Astrocyte (in vitro differentiated cells and primary cell): ENCODE data around the gene RENBP. TPM values are rescaled to one million over a fixed set of nuclear protein-coding genes. Genes with fewer than 3 reads are reported as not detected.

Source experiments
- DNase-seq: peaks from one replicate; pipeline ENCODE4 v3.0.0-alpha.2; 2010; ENCODE audit warnings: low read depth
- FAIRE-seq: peaks from 2 replicates; lab custom pipeline; 2011; peaks lifted over from hg19 to GRCh38; lab: Jason Lieb, UNC
- H2AFZ ChIP-seq: 2 replicates; pipeline ENCODE4 v1.6.0; 2012; ENCODE audit warnings: low read depth, low read length, inconsistent platforms
- H3K27ac ChIP-seq: 2 replicates; pipeline ENCODE4 v1.5.1; 2011; ENCODE audit warnings: low read depth, low read length, inconsistent platforms
- H3K27me3 ChIP-seq: 2 replicates; pipeline ENCODE4 v1.6.0; 2011; ENCODE audit warnings: low read length, inconsistent platforms; ENCODE audit not compliant: insufficient read depth
- H3K36me3 ChIP-seq: 2 replicates; pipeline ENCODE4 v1.5.1; 2011; ENCODE audit warnings: low read length, inconsistent platforms; ENCODE audit not compliant: insufficient read depth
- H3K4me1 ChIP-seq: 2 replicates; pipeline ENCODE4 v1.5.1; 2011; ENCODE audit warnings: low read length, inconsistent platforms; ENCODE audit not compliant: insufficient read depth
- H3K4me2 ChIP-seq: 2 replicates; pipeline ENCODE4 v1.6.0; 2012; ENCODE audit warnings: low read length, inconsistent platforms
- H3K4me3 ChIP-seq: 2 replicates; pipeline ENCODE4 v1.5.1; 2011; ENCODE audit warnings: low read depth, mild to moderate bottlenecking, low read length, inconsistent platforms; ENCODE audit not compliant: insufficient read depth
- H3K79me2 ChIP-seq: 2 replicates; pipeline ENCODE4 v1.6.0; 2012; ENCODE audit warnings: mild to moderate bottlenecking, low read length, inconsistent platforms; ENCODE audit not compliant: insufficient read depth
- H3K9ac ChIP-seq: 2 replicates; pipeline ENCODE4 v1.6.0; 2012; ENCODE audit warnings: mild to moderate bottlenecking, low read length, inconsistent platforms
- H3K9me3 ChIP-seq: 2 replicates; pipeline ENCODE4 v1.5.1; 2012; ENCODE audit warnings: low read depth, mild to moderate bottlenecking, low read length, inconsistent platforms; ENCODE audit not compliant: insufficient read depth
- H4K20me1 ChIP-seq: 2 replicates; pipeline ENCODE4 v1.6.0; 2012; ENCODE audit warnings: low read length, inconsistent platforms; ENCODE audit not compliant: insufficient read depth
- H3K27ac Mint-ChIP-seq: one replicate; pipeline ENCODE4 v1.8.0; 2021; ENCODE audit warnings: mild to moderate bottlenecking, mixed read lengths; ENCODE audit not compliant: unreplicated experiment
- H3K27me3 Mint-ChIP-seq: one replicate; pipeline ENCODE4 v1.8.0; 2021; ENCODE audit warnings: low read depth, mixed read lengths; ENCODE audit not compliant: unreplicated experiment
- H3K36me3 Mint-ChIP-seq: one replicate; pipeline ENCODE4 v1.8.0; 2021; ENCODE audit warnings: low read depth, mixed read lengths; ENCODE audit not compliant: unreplicated experiment
- H3K4me1 Mint-ChIP-seq: one replicate; pipeline ENCODE4 v1.8.0; 2021; ENCODE audit warnings: low read depth, mixed read lengths; ENCODE audit not compliant: unreplicated experiment
- H3K4me3 Mint-ChIP-seq: one replicate; pipeline ENCODE4 v1.8.0; 2021; ENCODE audit warnings: mild to moderate bottlenecking, moderate library complexity, mixed read lengths; ENCODE audit not compliant: unreplicated experiment
- H3K9me3 Mint-ChIP-seq: one replicate; pipeline ENCODE4 v1.8.0; 2021; ENCODE audit warnings: mild to moderate bottlenecking, mixed read lengths; ENCODE audit not compliant: unreplicated experiment
- EZH2 ChIP-seq: IDR thresholded peaks from 2 replicates; pipeline ENCODE4 v1.6.1; 2012; ENCODE audit warnings: mild to moderate bottlenecking, low read length, inconsistent platforms; ENCODE audit not compliant: insufficient read depth
- total RNA-seq: library from RNA; stranded (reverse); gene quantifications from 2 replicates; pipeline ENCODE4 v1.2.1, GENCODE V29; 2021
- TF ChIP-seq, protein P1 (sequence below): IDR thresholded peaks from 2 replicates; pipeline ENCODE4 v1.5.1; 2011; ENCODE audit warnings: low read depth, mild to moderate bottlenecking, inconsistent platforms, low read length, moderate library complexity; ENCODE audit not compliant: insufficient read depth

The RENBP gene
- total RNA-seq, 1 donor from 2014 or later, result 2.2 TPM

DNA sequence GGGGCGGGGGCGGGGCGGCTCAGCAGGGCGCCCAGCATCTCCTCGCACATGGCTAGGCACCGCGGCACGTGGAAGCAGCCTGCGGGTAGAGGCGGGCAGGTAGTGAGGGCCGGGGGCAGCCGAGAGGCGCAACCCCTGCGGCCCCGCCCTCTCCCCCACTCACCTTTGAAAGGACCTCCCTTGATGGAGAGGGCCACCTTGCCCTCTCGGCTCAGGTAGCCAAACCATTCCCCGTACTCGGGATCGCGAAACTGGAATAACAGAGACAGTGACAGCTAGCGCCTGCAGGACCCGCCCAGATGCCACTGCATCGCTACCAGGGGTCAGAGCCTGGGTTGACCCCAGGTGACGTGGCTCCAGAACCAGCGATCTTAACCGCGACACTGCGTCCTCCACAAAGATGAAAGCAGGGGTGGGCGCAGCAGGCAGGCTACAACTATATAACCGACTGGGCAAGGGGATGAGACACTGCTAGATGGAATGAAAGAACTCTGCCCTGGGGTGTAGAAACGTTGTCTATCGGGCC is 9.1 kb downstream of the RENBP start:
- H3K9ac ChIP-seq, result no peak overlapping the region
- TF ChIP-seq, protein P1, sequence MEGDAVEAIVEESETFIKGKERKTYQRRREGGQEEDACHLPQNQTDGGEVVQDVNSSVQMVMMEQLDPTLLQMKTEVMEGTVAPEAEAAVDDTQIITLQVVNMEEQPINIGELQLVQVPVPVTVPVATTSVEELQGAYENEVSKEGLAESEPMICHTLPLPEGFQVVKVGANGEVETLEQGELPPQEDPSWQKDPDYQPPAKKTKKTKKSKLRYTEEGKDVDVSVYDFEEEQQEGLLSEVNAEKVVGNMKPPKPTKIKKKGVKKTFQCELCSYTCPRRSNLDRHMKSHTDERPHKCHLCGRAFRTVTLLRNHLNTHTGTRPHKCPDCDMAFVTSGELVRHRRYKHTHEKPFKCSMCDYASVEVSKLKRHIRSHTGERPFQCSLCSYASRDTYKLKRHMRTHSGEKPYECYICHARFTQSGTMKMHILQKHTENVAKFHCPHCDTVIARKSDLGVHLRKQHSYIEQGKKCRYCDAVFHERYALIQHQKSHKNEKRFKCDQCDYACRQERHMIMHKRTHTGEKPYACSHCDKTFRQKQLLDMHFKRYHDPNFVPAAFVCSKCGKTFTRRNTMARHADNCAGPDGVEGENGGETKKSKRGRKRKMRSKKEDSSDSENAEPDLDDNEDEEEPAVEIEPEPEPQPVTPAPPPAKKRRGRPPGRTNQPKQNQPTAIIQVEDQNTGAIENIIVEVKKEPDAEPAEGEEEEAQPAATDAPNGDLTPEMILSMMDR, result no peak
- no peak for TF ChIP-seq EZH2
- peaks cover 4% of the 10 kb centered on the region for H3K4me1 ChIP-seq
- Mint-ChIP-seq H3K27ac (peak overlapping the region; percentile 41), H3K27me3 (no peaks in the 10 kb centered on the region), H3K36me3 (no peaks in the 10 kb centered on the region), H3K4me1 (no peaks in the 10 kb centered on the region), H3K4me3 (peak overlapping the region; percentile 76), H3K9me3 (no peaks in the 10 kb centered on the region)
- H2AFZ ChIP-seq, result peak overlapping the region; percentile 47
- no peaks in the 10 kb centered on the region for H3K27me3 ChIP-seq
- H4K20me1 ChIP-seq, result peaks cover 13% of the 10 kb centered on the region
- DNase-seq (no peak), FAIRE-seq (no peak)
- no peaks in the 10 kb centered on the region for H3K9me3 ChIP-seq
- H3K79me2 ChIP-seq, result peaks cover 34% of the 10 kb centered on the region
- H3K36me3 ChIP-seq, result peaks cover 4% of the 10 kb centered on the region
- no peak overlapping the region for H3K27ac ChIP-seq
- no peak overlapping the region for H3K4me3 ChIP-seq
- H3K4me2 ChIP-seq, result peak overlapping the region; percentile 75

DNA sequence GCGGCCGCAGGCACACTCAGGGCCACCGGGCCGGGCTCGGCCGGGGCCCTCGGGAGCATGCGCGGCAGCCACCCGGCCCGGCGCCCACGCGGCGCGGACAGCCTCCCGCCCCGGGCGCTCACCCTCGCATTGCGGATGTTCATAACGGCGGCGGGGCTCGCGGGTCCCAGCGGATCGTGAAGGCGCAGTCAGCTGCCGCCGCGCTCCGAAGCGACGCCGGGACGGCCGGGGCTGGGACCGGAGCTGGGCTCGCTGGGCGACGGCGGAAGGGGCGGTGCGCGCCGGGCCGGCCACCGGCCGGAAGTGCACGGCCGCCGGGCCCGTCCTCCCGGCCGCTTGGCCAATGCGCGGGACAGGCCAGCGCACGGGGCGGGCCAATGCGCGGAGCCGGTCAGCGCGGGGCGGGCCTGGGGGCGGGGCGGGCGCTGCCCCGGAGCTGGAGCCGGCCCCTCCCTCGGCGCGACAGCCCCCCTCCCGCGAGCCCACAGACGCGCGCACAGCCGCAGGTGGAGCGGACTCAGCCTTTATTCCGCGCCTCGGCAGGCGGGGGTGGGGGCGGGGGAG is 9.6 kb downstream of the RENBP start, which contains the start of gene NAA10:
NAA10 (minus strand) TSS at position 276 of the 564 bp plus-strand sequence; CDS start at position 143, 133 bp downstream.
- Histone ChIP-seq H3K4me3 (peak within 1 kb of the TSS; percentile 75), H3K4me2 (peak within 1 kb of the TSS; percentile 95), H3K9ac (peak within 1 kb of the TSS; percentile 88), H3K27me3 (no peaks in the 10 kb centered on the region), H2AFZ (peak within 1 kb of the TSS; percentile 47), H3K79me2 (peaks cover 34% of the 10 kb centered on the region), H3K9me3 (no peaks in the 10 kb centered on the region), H3K36me3 (peaks cover 4% of the 10 kb centered on the region), H4K20me1 (peaks cover 13% of the 10 kb centered on the region), H3K4me1 (peaks cover 4% of the 10 kb centered on the region), H3K27ac (peak within 1 kb of the TSS; percentile 19)
- peak within 1 kb of the TSS; percentile 77 for H3K27ac Mint-ChIP-seq
- peak; percentile 45 for DNase-seq
- H3K9me3 Mint-ChIP-seq, result no peaks in the 10 kb centered on the region
- H3K4me3 Mint-ChIP-seq, result peak within 1 kb of the TSS; percentile 92
- no peaks in the 10 kb centered on the region for H3K27me3 Mint-ChIP-seq
- no peak for TF ChIP-seq EZH2
- TF ChIP-seq, protein P1, result no peak
- H3K36me3 Mint-ChIP-seq, result no peaks in the 10 kb centered on the region
- no peak for FAIRE-seq
- H3K4me1 Mint-ChIP-seq, result no peaks in the 10 kb centered on the region
